Rectal smooth muscle tissue (tissue), 1 donor: ENCODE measurements around the gene CABLES1.

Source experiments
- H3K27ac ChIP-seq: one replicate; pipeline ENCODE4 v1.7.0; 2013; ENCODE audit warnings: low read depth, low read length, inconsistent platforms
- H3K27me3 ChIP-seq: one replicate; pipeline ENCODE4 v1.7.0; 2013; ENCODE audit warnings: low read length; ENCODE audit not compliant: control insufficient read depth, insufficient read depth
- H3K36me3 ChIP-seq: one replicate; pipeline ENCODE4 v1.7.0; 2013; ENCODE audit warnings: low read length; ENCODE audit not compliant: control insufficient read depth, insufficient read depth
- H3K4me1 ChIP-seq: one replicate; pipeline ENCODE4 v1.7.0; 2013; ENCODE audit warnings: low read length; ENCODE audit not compliant: control insufficient read depth, insufficient read depth
- H3K4me3 ChIP-seq: one replicate; pipeline ENCODE4 v1.7.0; 2013; ENCODE audit warnings: low read length
- H3K9ac ChIP-seq: one replicate; pipeline ENCODE4 v1.7.0; 2013; ENCODE audit warnings: low read length

Gene CABLES1

GRCh38 chr18:23198217-23198845 lies 63.0 kb downstream of the CABLES1 start:
- no peak overlapping the region for H3K4me3 ChIP-seq
- no peak overlapping the region for H3K9ac ChIP-seq
- no peaks in the 10 kb centered on the region for H3K4me1 ChIP-seq
- no peaks in the 10 kb centered on the region for H3K36me3 ChIP-seq
- H3K27ac ChIP-seq, result no peak overlapping the region
- no peaks in the 10 kb centered on the region for H3K27me3 ChIP-seq

GRCh38 chr18:23200756-23201155 lies 65.5 kb downstream of the CABLES1 start:
- Histone ChIP-seq H3K9ac (no peak overlapping the region), H3K27ac (no peak overlapping the region), H3K36me3 (no peaks in the 10 kb centered on the region), H3K4me1 (no peaks in the 10 kb centered on the region), H3K4me3 (no peak overlapping the region), H3K27me3 (no peaks in the 10 kb centered on the region)

- no peak overlapping the region for H3K27ac ChIP-seq
- H3K9ac ChIP-seq, result no peak overlapping the region
- H3K36me3 ChIP-seq, result no peaks in the 10 kb centered on the region
- H3K27me3 ChIP-seq, result no peaks in the 10 kb centered on the region
- H3K4me3 ChIP-seq, result no peak overlapping the region
- no peaks in the 10 kb centered on the region for H3K4me1 ChIP-seq
These were observed 66.5 kb downstream of the CABLES1 start for GRCh38 chr18:23201741-23202140.

- Histone ChIP-seq H3K36me3 (no peaks in the 10 kb centered on the region), H3K4me1 (no peaks in the 10 kb centered on the region), H3K9ac (no peak overlapping the region), H3K27ac (no peak overlapping the region), H3K4me3 (no peak overlapping the region), H3K27me3 (no peaks in the 10 kb centered on the region)
These were observed 68.7 kb downstream of the CABLES1 start for GRCh38 chr18:23203891-23204432.

- no peak overlapping the region for H3K4me3 ChIP-seq
- no peaks in the 10 kb centered on the region for H3K27me3 ChIP-seq
- H3K9ac ChIP-seq, result no peak overlapping the region
- no peaks in the 10 kb centered on the region for H3K4me1 ChIP-seq
- no peak overlapping the region for H3K27ac ChIP-seq
- no peaks in the 10 kb centered on the region for H3K36me3 ChIP-seq
These were observed 69.4 kb downstream of the CABLES1 start for GRCh38 chr18:23204589-23205235.

GRCh38 chr18:23205980-23206379 lies 70.7 kb downstream of the CABLES1 start:
- Histone ChIP-seq H3K9ac (no peak overlapping the region), H3K4me3 (no peak overlapping the region), H3K27me3 (no peaks in the 10 kb centered on the region), H3K36me3 (no peaks in the 10 kb centered on the region), H3K27ac (no peak overlapping the region), H3K4me1 (no peaks in the 10 kb centered on the region)

- no peak overlapping the region for H3K4me3 ChIP-seq
- H3K4me1 ChIP-seq, result no peaks in the 10 kb centered on the region
- no peak overlapping the region for H3K9ac ChIP-seq
- H3K36me3 ChIP-seq, result no peaks in the 10 kb centered on the region
- no peak overlapping the region for H3K27ac ChIP-seq
- no peaks in the 10 kb centered on the region for H3K27me3 ChIP-seq
These were observed 72.1 kb downstream of the CABLES1 start for GRCh38 chr18:23207191-23207955.

GRCh38 chr18:23207994-23208393 lies 72.7 kb downstream of the CABLES1 start:
- no peaks in the 10 kb centered on the region for H3K4me1 ChIP-seq
- H3K27ac ChIP-seq, result no peak overlapping the region
- no peaks in the 10 kb centered on the region for H3K36me3 ChIP-seq
- H3K4me3 ChIP-seq, result no peak overlapping the region
- H3K9ac ChIP-seq, result no peak overlapping the region
- no peaks in the 10 kb centered on the region for H3K27me3 ChIP-seq

- Histone ChIP-seq H3K36me3 (no peaks in the 10 kb centered on the region), H3K27ac (no peak overlapping the region), H3K27me3 (no peaks in the 10 kb centered on the region), H3K9ac (no peak overlapping the region), H3K4me1 (no peaks in the 10 kb centered on the region), H3K4me3 (no peak overlapping the region)
These were observed 73.3 kb downstream of the CABLES1 start for GRCh38 chr18:23208600-23208999.

- H3K4me1 ChIP-seq, result no peaks in the 10 kb centered on the region
- no peak overlapping the region for H3K4me3 ChIP-seq
- no peak overlapping the region for H3K9ac ChIP-seq
- H3K36me3 ChIP-seq, result no peaks in the 10 kb centered on the region
- H3K27me3 ChIP-seq, result no peaks in the 10 kb centered on the region
- H3K27ac ChIP-seq, result no peak overlapping the region
These were observed 73.7 kb downstream of the CABLES1 start for GRCh38 chr18:23209031-23209430.

GRCh38 chr18:23209796-23210195 lies 74.5 kb downstream of the CABLES1 start:
- Histone ChIP-seq H3K36me3 (no peaks in the 10 kb centered on the region), H3K4me1 (no peaks in the 10 kb centered on the region), H3K27ac (no peak overlapping the region), H3K9ac (no peak overlapping the region), H3K4me3 (no peak overlapping the region), H3K27me3 (no peaks in the 10 kb centered on the region)

GRCh38 chr18:23210526-23210925 lies 75.2 kb downstream of the CABLES1 start:
- H3K4me1 ChIP-seq, result no peaks in the 10 kb centered on the region
- H3K9ac ChIP-seq, result no peak overlapping the region
- no peak overlapping the region for H3K27ac ChIP-seq
- no peaks in the 10 kb centered on the region for H3K36me3 ChIP-seq
- no peak overlapping the region for H3K4me3 ChIP-seq
- no peaks in the 10 kb centered on the region for H3K27me3 ChIP-seq
